Aorta (tissue), 5 donors: ENCODE measurements around the gene ZBTB47. TPM values are rescaled to one million over a fixed set of nuclear protein-coding genes. Genes with fewer than 3 reads are reported as not detected.

Experiments
- ATAC-seq: fragments of 200-7000 bp; cut with Tn5 transposase; one replicate; pipeline ENCODE4 v1.9.1; 2022; ENCODE audit warnings: moderate library complexity; ENCODE audit not compliant: low FRiP score
- DNase-seq, 2 donors: peaks; one replicate each; pipeline ENCODE4 v3.0.0-alpha.2; 2020
- H3K27ac ChIP-seq, 2 donors: one replicate each; pipeline ENCODE4 v1.5.1; 2013; ENCODE audit warnings: low read length in 2 of 2, mild to moderate bottlenecking in 2 of 2, moderate library complexity in 2 of 2, control low read depth in 1 of 2, inconsistent platforms in 1 of 2, low read depth in 1 of 2
- H3K27me3 ChIP-seq, 2 donors: one replicate each; pipeline ENCODE4 v1.6.1; 2013; ENCODE audit warnings: control low read depth in 1 of 2, low read length in 1 of 2, mild to moderate bottlenecking in 1 of 2, moderate library complexity in 1 of 2; ENCODE audit not compliant: insufficient read depth in 2 of 2, control insufficient read depth in 1 of 2
- H3K36me3 ChIP-seq, 2 donors: one replicate each; pipeline ENCODE4 v1.6.1; 2013; ENCODE audit warnings: control low read depth in 1 of 2, low read length in 1 of 2, mild to moderate bottlenecking in 1 of 2; ENCODE audit not compliant: insufficient read depth in 2 of 2, control insufficient read depth in 1 of 2
- H3K4me1 ChIP-seq, 2 donors: one replicate each; pipeline ENCODE4 v1.6.1; 2013; ENCODE audit warnings: low read length in 2 of 2, control low read depth in 1 of 2, mild to moderate bottlenecking in 1 of 2, moderate library complexity in 1 of 2; ENCODE audit not compliant: insufficient read depth in 2 of 2, control insufficient read depth in 1 of 2
- H3K4me3 ChIP-seq, 2 donors: one replicate each; pipeline ENCODE4 v1.5.1; 2013; ENCODE audit warnings: low read length in 2 of 2, control low read depth in 1 of 2, mild to moderate bottlenecking in 1 of 2
- H3K9me3 ChIP-seq: one replicate; pipeline ENCODE4 v1.6.1; 2013; ENCODE audit warnings: mild to moderate bottlenecking, low read length; ENCODE audit not compliant: control insufficient read depth
- WGBS, 2 donors: extraction: QIAGEN DNeasy Blood & Tissue Kit; methylation state at CpG; one replicate each; pipeline ENCODE4 v1.1.7; 2013; 5-methylcytosine and 5-hydroxymethylcytosine counted together
- intact Hi-C, 2 donors: fragments of 100-400 bp; cut with DNase I; formaldehyde crosslinking; loops; one replicate each; pipeline versions ENCODE4 v1.14.2 to v1.15.0; 2022
- long read RNA-seq, 2 donors: library from polyadenylated mRNA; unstranded; transcript quantifications; one replicate each; pipeline ENCODE4 v2.0.0, GENCODE V29; 2020 to 2021
- polyA plus RNA-seq, 2 donors: library from polyadenylated mRNA; stranded (reverse); fragments of 200-250 nt; gene quantifications; one replicate each; pipeline ENCODE4 v1.2.3, GENCODE V29; 2013
- total RNA-seq, 2 donors: library from RNA; stranded (reverse); fragmentation: NEBNext Ultra II Directional; extraction: Animal tissue kit (Norgen Biotek cat#: 25700); gene quantifications; one replicate each; pipeline ENCODE4 v1.2.1, GENCODE V29; 2021
- donor health status: healthy with polysubstance abuse.
- donor health status: Bipolar disorder and iron deficiency.
- donor health status: DM: no; HTN: no; CAD: no.
- donor health status: DM: no; HTN: no; CAD: no.
- donor health status: DM: yes; HTN: yes; CAD: no.

ZBTB47 gene
- total RNA-seq (10 to 100 TPM; 72.4 to 82.0 TPM), polyA plus RNA-seq (10 to 100 TPM; 42.3 to 77.1 TPM)
- long read RNA-seq, donor 1, partial matches to known transcripts: 124 of 126 reads
- long read RNA-seq, donor 1, other reads (novel, unspliced or antisense): 2 of 126 reads
- long read RNA-seq, donor 2, partial matches to known transcripts: 46 of 50 reads
- long read RNA-seq, donor 2, other reads (novel, unspliced or antisense): 4 of 50 reads

- WGBS, 2 donors: 1% methylated on average over 21 to 31 of the region's 31 CpGs
- peaks cover 0 to under 1% of the 10 kb centered on the region in 2 donors for H3K4me1 ChIP-seq
- peak; percentile 88 to 92 for DNase-seq
Measured at GRCh38 chr3:42653560-42654330, at the start of gene ZBTB47. TSS of gene ZBTB47 (plus strand) at chr3:42653697. CDS start at chr3:42658356, 4,659 bp downstream.

GRCh38 chr3:42605546-42606173 is 47.8 kb upstream of the ZBTB47 start:
- Histone ChIP-seq H3K27me3 (no peaks in the 10 kb centered on the region), H3K27ac (no peak overlapping the region), H3K4me3 (no peak overlapping the region), H3K4me1 (peaks cover 2% of the 10 kb centered on the region in 2 donors), H3K9me3 (no peaks in the 10 kb centered on the region), H3K36me3 (no peaks in the 10 kb centered on the region)
- 47 to 50% methylated on average over 5 of the region's 5 CpGs for WGBS, 2 donors
- intact Hi-C loops: no loop called here
- ATAC-seq: no peak
- no peak for DNase-seq

More at GRCh38 chr3:42653560-42654330, at the start of gene ZBTB47:
- peak; percentile 57 for ATAC-seq
- no peaks in the 10 kb centered on the region for H3K27me3 ChIP-seq
- peak within 1 kb of the TSS; percentile 93 to 94 for H3K27ac ChIP-seq
- intact Hi-C loops: loop anchor here (2.0 to 5.0 kb wide), 3 partner anchors 51 to 91 kb away; partner anchors contain the start of gene NKTR (in 1 of the 2)
- no peaks in the 10 kb centered on the region for H3K9me3 ChIP-seq
- no peaks in the 10 kb centered on the region for H3K36me3 ChIP-seq
- peak within 1 kb of the TSS; percentile 51 to 68 for H3K4me3 ChIP-seq

GRCh38 chr3:42608581-42608980 is 44.9 kb upstream of the ZBTB47 start:
- ATAC-seq: no peak

GRCh38 chr3:42610976-42611375 is 42.5 kb upstream of the ZBTB47 start:
- no peaks in the 10 kb centered on the region for H3K9me3 ChIP-seq
- WGBS, 2 donors: 89 to 94% methylated on average over 1 of the region's 1 CpG
- no peak overlapping the region for H3K27ac ChIP-seq
- H3K4me1 ChIP-seq: peaks cover 0 to under 1% of the 10 kb centered on the region in 2 donors
- no peak for ATAC-seq
- no peaks in the 10 kb centered on the region for H3K27me3 ChIP-seq
- intact Hi-C loops: no loop called here
- no peak for DNase-seq
- H3K36me3 ChIP-seq: no peaks in the 10 kb centered on the region
- H3K4me3 ChIP-seq: no peak overlapping the region

More at GRCh38 chr3:42608581-42608980, 44.9 kb upstream of the ZBTB47 start:
- Histone ChIP-seq H3K4me1 (peaks cover 0 to 2% of the 10 kb centered on the region in 2 donors), H3K36me3 (no peaks in the 10 kb centered on the region), H3K9me3 (no peaks in the 10 kb centered on the region), H3K27ac (no peak overlapping the region), H3K27me3 (no peaks in the 10 kb centered on the region), H3K4me3 (no peak overlapping the region)
- DNase-seq: no peak
- 69 to 71% methylated on average over 5 of the region's 5 CpGs for WGBS, 2 donors
- intact Hi-C loops: no loop called here

GRCh38 chr3:42612217-42612616 is 41.3 kb upstream of the ZBTB47 start:
- H3K27ac ChIP-seq: no peak overlapping the region
- no peaks in the 10 kb centered on the region for H3K9me3 ChIP-seq
- H3K36me3 ChIP-seq: no peaks in the 10 kb centered on the region
- H3K27me3 ChIP-seq: no peaks in the 10 kb centered on the region
- ATAC-seq (no peak), DNase-seq (no peak)
- intact Hi-C loops: no loop called here
- no peaks in the 10 kb centered on the region for H3K4me1 ChIP-seq
- WGBS, 2 donors: 69 to 74% methylated on average over 1 of the region's 1 CpG
- H3K4me3 ChIP-seq: no peak overlapping the region

- intact Hi-C loops: no loop called here
- WGBS, 2 donors: 80 to 85% methylated on average over 3 of the region's 3 CpGs
Measured at GRCh38 chr3:42612928-42613327, 40.6 kb upstream of the ZBTB47 start.

GRCh38 chr3:42613462-42613861 is 40.0 kb upstream of the ZBTB47 start:
- no peak for ATAC-seq
- H3K4me3 ChIP-seq: no peak overlapping the region
- no peaks in the 10 kb centered on the region for H3K4me1 ChIP-seq
- no peaks in the 10 kb centered on the region for H3K9me3 ChIP-seq
- whole genome bisulfite sequencing, 2 donors: 55% methylated on average over 2 of the region's 2 CpGs
- H3K36me3 ChIP-seq: no peaks in the 10 kb centered on the region
- no peaks in the 10 kb centered on the region for H3K27me3 ChIP-seq
- no peak for DNase-seq
- H3K27ac ChIP-seq: no peak overlapping the region
- intact Hi-C loops: no loop called here

More at GRCh38 chr3:42612928-42613327, 40.6 kb upstream of the ZBTB47 start:
- Histone ChIP-seq H3K4me3 (no peak overlapping the region), H3K9me3 (no peaks in the 10 kb centered on the region), H3K27ac (no peak overlapping the region), H3K36me3 (no peaks in the 10 kb centered on the region), H3K4me1 (no peaks in the 10 kb centered on the region), H3K27me3 (no peaks in the 10 kb centered on the region)
- no peak for ATAC-seq
- no peak for DNase-seq

- Histone ChIP-seq H3K4me1 (no peaks in the 10 kb centered on the region), H3K27me3 (no peaks in the 10 kb centered on the region), H3K36me3 (peaks cover 5 to 9% of the 10 kb centered on the region in 2 donors), H3K9me3 (no peaks in the 10 kb centered on the region), H3K27ac (no peak overlapping the region), H3K4me3 (no peak overlapping the region)
- DNase-seq (no peak), ATAC-seq (no peak)
- 86 to 91% methylated on average over 2 of the region's 2 CpGs for WGBS, 2 donors
- intact Hi-C loops: no loop called here
Measured at GRCh38 chr3:42631620-42632019, 21.9 kb upstream of the ZBTB47 start.
